ELF-1 (cell line): ENCODE data around the gene ROBO1.

Experiments
- DNase-seq: peaks from one replicate; pipeline ENCODE4 v3.0.0-alpha.2; 2016; ENCODE audit warnings: low read depth, low spot score

ROBO1 gene

GRCh38 chr3:78565712-78566111 lies 1202.1 kb downstream of the ROBO1 start:
- no peak for DNase-seq

GRCh38 chr3:78562328-78562727 lies 1205.5 kb downstream of the ROBO1 start:
- DNase-seq, result no peak
